ENCODE data around the gene SDHAF1. TPM values are rescaled to one million over a fixed set of nuclear protein-coding genes. Genes with fewer than 3 reads are reported as not detected.

The SDHAF1 gene
- total and polyA plus RNA-seq, 2 donors (not counting 3 experiments of a cell fraction or from before 2014, with no cell fraction given) = 10.3 to 16.2 TPM

GRCh38 chr19:36013280-36014011, 18.5 kb downstream of the SDHAF1 start:
- Histone ChIP-seq H3K4me3 (replicated peaks in 1 of 3; ENCODE audit: insufficient read depth in 1 of 3, low read depth in 1 of 3, low read length in 3 of 3) (peak overlapping the region; percentile 69 to 96 (median 91)), H2AFZ (ENCODE audit: low read depth, low read length) (peak overlapping the region; percentile 94), H3K4me1 (ENCODE audit: control insufficient read depth, extremely low read depth, insufficient read depth, low read length) (peaks cover 14% of the 10 kb centered on the region), H3K27ac (ENCODE audit: insufficient read depth, low read depth, low read length) (peak overlapping the region; percentile 65), H3K27me3 (ENCODE audit: control insufficient read depth in 2 of 2, insufficient read depth in 2 of 2, low read length in 2 of 2) (no peaks in the 10 kb centered on the region), H3K36me3 (ENCODE audit: control insufficient read depth in 2 of 2, extremely low read depth in 1 of 2, insufficient read depth in 2 of 2, low read length in 2 of 2) (peaks cover 0 to 12% of the 10 kb centered on the region in 2 experiments), H4K20me1 (replicated peaks; ENCODE audit: control insufficient read depth, extremely low read depth, insufficient read depth, low read length) (no peaks in the 10 kb centered on the region), H3K9ac (replicated peaks; ENCODE audit: extremely low read depth, insufficient read depth, low read length) (peak overlapping the region; percentile 88), H3K4me2 (ENCODE audit: insufficient read depth, low read length) (peak overlapping the region; percentile 93), H3K9me3 (replicated peaks; ENCODE audit: control insufficient read depth, insufficient read depth, low read length) (no peaks in the 10 kb centered on the region), H3K9me1 (replicated peaks; ENCODE audit: control insufficient read depth, extremely low read depth, insufficient read depth, low read length) (no peaks in the 10 kb centered on the region), H3K79me2 (ENCODE audit: control insufficient read depth, insufficient read depth, low read length) (no peaks in the 10 kb centered on the region)
- dilution Hi-C loops (cut with MboI; ENCODE audit: extremely low pct_ligation_motif_present, low sequenced_read_pairs) = no loop called here
- no TSS peak for BruUV-seq (replicated peaks)
- no peak for DNase-seq (ENCODE audit: low read depth, low spot score)
- CTCF ChIA-PET = interaction anchor here (0.8 to 1.2 kb wide), 6 partner anchors 8 to 40 kb away, joined by 3 to 6 read pairs (median 4); partner anchors contain the start of genes CLIP3, SDHAF1 and THAP8
- FAIRE-seq = peak; percentile 37
- POLR2A ChIA-PET = interaction anchor here (0.9 kb wide), 1 partner anchor 40 kb away, joined by 3 read pairs; no protein-coding TSS in a partner anchor
- no peak for TF ChIP-seq FOS (IDR thresholded peaks at IDR 0.05; ENCODE audit: borderline replicate concordance, insufficient read depth, low read length)
- TF ChIP-seq POLR2AphosphoS5 (IDR thresholded peaks at IDR 0.05; ENCODE audit: insufficient read depth, low read depth, low read length) = no peak
- no peak for TF ChIP-seq JUN (IDR thresholded peaks at IDR 0.05; ENCODE audit: borderline replicate concordance, insufficient read depth, insufficient read length, low read depth)
- no peak for TF ChIP-seq CTCF (IDR thresholded peaks at IDR 0.05; ENCODE audit: extremely low read depth in 1 of 2, insufficient read depth in 1 of 2, low read depth in 1 of 2, low read length in 2 of 2)
- TF ChIP-seq EZH2 (IDR thresholded peaks at IDR 0.05; ENCODE audit: borderline replicate concordance, low read depth, low read length, severe bottlenecking) = no peak
- TF ChIP-seq GATA2 (IDR thresholded peaks at IDR 0.05; ENCODE audit: insufficient read depth, insufficient read length, low read depth, low read length) = no peak
- TF ChIP-seq POLR2A (IDR thresholded peaks at IDR 0.05; ENCODE audit: low read depth, low read length) = no peak
- TF ChIP-seq MYC (IDR thresholded peaks at IDR 0.05; ENCODE audit: low read depth, low read length) = no peak
- TF ChIP-seq MAX (IDR thresholded peaks at IDR 0.05; ENCODE audit: insufficient read depth, insufficient read length) = no peak
- intact Hi-C loops (cut with micrococcal nuclease) = loop anchor here (1.0 kb wide), 3 partner anchors 18 to 102 kb away; partner anchors contain the start of genes SDHAF1, TBCB, THAP8 and WDR62
